KMS-11 (cell line): Measurements from ENCODE around the gene CDH13.

Experiments
- H2AFZ ChIP-seq: fragments of 200-600 bp; sonication (generic); 2 replicates; pipeline ENCODE4 v1.6.1; 2016; ENCODE audit warnings: antibody characterized with exemption, mixed run types, low read depth
- H3K27ac ChIP-seq: fragments of 200-600 bp; sonication (generic); 2 replicates; pipeline ENCODE4 v1.6.1; 2016; ENCODE audit warnings: mild to moderate bottlenecking, mixed run types
- H3K27me3 ChIP-seq: fragments of 200-600 bp; sonication (generic); 2 replicates; pipeline ENCODE4 v1.6.1; 2017; ENCODE audit warnings: mild to moderate bottlenecking, low read depth, mixed run types, moderate library complexity; ENCODE audit not compliant: insufficient read depth
- H3K36me3 ChIP-seq: fragments of 200-600 bp; sonication (generic); 2 replicates; pipeline ENCODE4 v1.6.1; 2017; ENCODE audit warnings: mild to moderate bottlenecking, mixed run types; ENCODE audit not compliant: insufficient read depth
- H3K4me1 ChIP-seq: fragments of 200-600 bp; sonication (generic); 2 replicates; pipeline ENCODE4 v1.6.1; 2016; ENCODE audit warnings: mild to moderate bottlenecking, low read depth, mixed run types; ENCODE audit not compliant: poor library complexity, severe bottlenecking
- H3K4me2 ChIP-seq: fragments of 200-600 bp; sonication (generic); 2 replicates; pipeline ENCODE4 v1.7.0; 2016; ENCODE audit warnings: mild to moderate bottlenecking, mixed run types
- H3K4me3 ChIP-seq: fragments of 200-600 bp; sonication (generic); IDR thresholded peaks from 2 replicates; pipeline ENCODE4 v1.6.1; 2017; ENCODE audit warnings: low read depth, low read length, mixed read lengths; ENCODE audit not compliant: insufficient read depth
- H3K79me2 ChIP-seq: fragments of 200-600 bp; sonication (generic); 2 replicates; pipeline ENCODE4 v1.6.1; 2016; ENCODE audit warnings: low read depth, mixed run types; ENCODE audit not compliant: insufficient read depth
- H3K9ac ChIP-seq: fragments of 200-600 bp; sonication (generic); 2 replicates; pipeline ENCODE4 v1.6.1; 2016; ENCODE audit warnings: mild to moderate bottlenecking, mixed run types
- H4K20me1 ChIP-seq: fragments of 200-600 bp; sonication (generic); 2 replicates; pipeline ENCODE4 v1.6.1; 2016; ENCODE audit warnings: mild to moderate bottlenecking, mixed run types; ENCODE audit not compliant: insufficient read depth
- CTCF ChIP-seq: fragments of 200-600 bp; sonication (generic); conservative IDR thresholded peaks from 2 replicates; pipeline ENCODE4 v1.6.1; 2017; ENCODE audit warnings: low read depth, mild to moderate bottlenecking, antibody characterized with exemption, low read length, moderate library complexity, mixed read lengths

The CDH13 gene

GRCh38 chr16:83689385-83689831, 1062.6 kb downstream of the CDH13 start:
- Histone ChIP-seq H3K36me3 (no peaks in the 10 kb centered on the region), H3K79me2 (no peaks in the 10 kb centered on the region), H3K27me3 (no peaks in the 10 kb centered on the region), H2AFZ (no peak overlapping the region), H4K20me1 (no peaks in the 10 kb centered on the region), H3K27ac (no peak overlapping the region), H3K9ac (no peak overlapping the region), H3K4me3 (no peak overlapping the region), H3K4me2 (no peak overlapping the region), H3K4me1 (no peaks in the 10 kb centered on the region)
- no peak for TF ChIP-seq CTCF

- Histone ChIP-seq H3K4me1 (no peaks in the 10 kb centered on the region), H3K4me2 (no peak overlapping the region), H3K36me3 (no peaks in the 10 kb centered on the region), H4K20me1 (no peaks in the 10 kb centered on the region), H3K27me3 (no peaks in the 10 kb centered on the region), H3K27ac (no peak overlapping the region), H3K9ac (no peak overlapping the region), H3K79me2 (no peaks in the 10 kb centered on the region), H3K4me3 (no peak overlapping the region), H2AFZ (no peak overlapping the region)
- no peak for TF ChIP-seq CTCF
Observed at GRCh38 chr16:83692224-83692623, 1065.5 kb downstream of the CDH13 start.

- Histone ChIP-seq H3K36me3 (no peaks in the 10 kb centered on the region), H3K4me3 (no peak overlapping the region), H3K4me2 (no peak overlapping the region), H3K9ac (no peak overlapping the region), H3K4me1 (no peaks in the 10 kb centered on the region), H2AFZ (no peak overlapping the region), H3K27ac (no peak overlapping the region), H3K79me2 (no peaks in the 10 kb centered on the region), H3K27me3 (no peaks in the 10 kb centered on the region), H4K20me1 (no peaks in the 10 kb centered on the region)
- no peak for TF ChIP-seq CTCF
Observed at GRCh38 chr16:83698964-83699363, 1072.2 kb downstream of the CDH13 start.

GRCh38 chr16:83699817-83700216, 1073.0 kb downstream of the CDH13 start:
- no peak overlapping the region for H3K4me2 ChIP-seq
- no peaks in the 10 kb centered on the region for H3K36me3 ChIP-seq
- TF ChIP-seq CTCF: no peak
- H4K20me1 ChIP-seq: no peaks in the 10 kb centered on the region
- no peaks in the 10 kb centered on the region for H3K79me2 ChIP-seq
- H3K27ac ChIP-seq: no peak overlapping the region
- H3K4me3 ChIP-seq: no peak overlapping the region
- no peak overlapping the region for H3K9ac ChIP-seq
- no peak overlapping the region for H2AFZ ChIP-seq
- no peaks in the 10 kb centered on the region for H3K27me3 ChIP-seq
- no peaks in the 10 kb centered on the region for H3K4me1 ChIP-seq

- Histone ChIP-seq H3K27ac (no peak overlapping the region), H3K9ac (no peak overlapping the region), H3K4me2 (no peak overlapping the region), H3K79me2 (no peaks in the 10 kb centered on the region), H3K4me3 (no peak overlapping the region), H3K27me3 (no peaks in the 10 kb centered on the region), H3K36me3 (no peaks in the 10 kb centered on the region), H4K20me1 (no peaks in the 10 kb centered on the region), H2AFZ (no peak overlapping the region), H3K4me1 (no peaks in the 10 kb centered on the region)
- no peak for TF ChIP-seq CTCF
Observed at GRCh38 chr16:83700918-83701317, 1074.1 kb downstream of the CDH13 start.
